ENCODE data around the gene ABO.

Gene ABO

GRCh38 chr9:133264235-133264764 is 10.7 kb downstream of the ABO start:
- H3K9me3 ChIP-seq (ENCODE audit: insufficient read depth, low read length, severe bottlenecking): no peaks in the 10 kb centered on the region
- no peak overlapping the region for H3K4me3 ChIP-seq (ENCODE audit: low read depth in 1 of 2, low read length in 2 of 2)
- no peaks in the 10 kb centered on the region for H3K4me1 ChIP-seq (ENCODE audit: insufficient read depth, low read length)
- H3K27me3 ChIP-seq (ENCODE audit: insufficient read depth, low read length, poor library complexity): no peaks in the 10 kb centered on the region
- no peak for TF ChIP-seq CTCF (IDR thresholded peaks at IDR 0.05; ENCODE audit: borderline replicate concordance, extremely low read depth, low read length, poor library complexity, severe bottlenecking)
- TF ChIP-seq EZH2 (IDR thresholded peaks at IDR 0.05; ENCODE audit: borderline replicate concordance, low read depth, low read length, severe bottlenecking): no peak
- no peak overlapping the region for H2AFZ ChIP-seq (ENCODE audit: low read depth, low read length)
- H3K4me2 ChIP-seq (ENCODE audit: insufficient read depth, low read length): no peak overlapping the region
- no peaks in the 10 kb centered on the region for H3K36me3 ChIP-seq (ENCODE audit: insufficient read depth, low read length)
- ATAC-seq (ENCODE audit: insufficient read depth, low read depth) (no peak), DNase-seq (no peak)
- no peak overlapping the region for H3K27ac ChIP-seq (ENCODE audit: low read length)
- H3K9ac ChIP-seq (ENCODE audit: low read depth, low read length): no peak overlapping the region
- H4K20me1 ChIP-seq (ENCODE audit: insufficient read depth, low read length): no peaks in the 10 kb centered on the region
- H3K79me2 ChIP-seq (ENCODE audit: insufficient read depth, low read length): no peaks in the 10 kb centered on the region

GRCh38 chr9:133263557-133263956 is 11.4 kb downstream of the ABO start:
- no peaks in the 10 kb centered on the region for H3K79me2 ChIP-seq (ENCODE audit: insufficient read depth, low read length)
- ATAC-seq (ENCODE audit: insufficient read depth, low read depth): no peak

GRCh38 chr9:133262226-133262625 is 12.8 kb downstream of the ABO start:
- Histone ChIP-seq H3K27ac (ENCODE audit: low read length) (no peak overlapping the region), H3K27me3 (ENCODE audit: insufficient read depth, low read length, poor library complexity) (no peaks in the 10 kb centered on the region), H3K4me3 (ENCODE audit: low read depth in 1 of 2, low read length in 2 of 2) (no peak overlapping the region), H3K4me1 (ENCODE audit: insufficient read depth, low read length) (no peaks in the 10 kb centered on the region), H2AFZ (ENCODE audit: low read depth, low read length) (no peak overlapping the region), H3K36me3 (ENCODE audit: insufficient read depth, low read length) (no peaks in the 10 kb centered on the region), H3K79me2 (ENCODE audit: insufficient read depth, low read length) (no peaks in the 10 kb centered on the region), H3K9ac (ENCODE audit: low read depth, low read length) (no peak overlapping the region), H3K9me3 (ENCODE audit: insufficient read depth, low read length, severe bottlenecking) (no peaks in the 10 kb centered on the region), H3K4me2 (ENCODE audit: insufficient read depth, low read length) (no peak overlapping the region), H4K20me1 (ENCODE audit: insufficient read depth, low read length) (no peaks in the 10 kb centered on the region)
- DNase-seq (no peak), ATAC-seq (ENCODE audit: insufficient read depth, low read depth) (no peak)
- TF ChIP-seq EZH2 (IDR thresholded peaks at IDR 0.05; ENCODE audit: borderline replicate concordance, low read depth, low read length, severe bottlenecking): no peak
- TF ChIP-seq CTCF (IDR thresholded peaks at IDR 0.05; ENCODE audit: borderline replicate concordance, extremely low read depth, low read length, poor library complexity, severe bottlenecking): no peak

More at GRCh38 chr9:133263557-133263956, 11.4 kb downstream of the ABO start:
- no peak overlapping the region for H3K4me3 ChIP-seq (ENCODE audit: low read depth in 1 of 2, low read length in 2 of 2)
- no peak for DNase-seq
- no peaks in the 10 kb centered on the region for H3K4me1 ChIP-seq (ENCODE audit: insufficient read depth, low read length)
- H3K4me2 ChIP-seq (ENCODE audit: insufficient read depth, low read length): no peak overlapping the region
- no peaks in the 10 kb centered on the region for H3K36me3 ChIP-seq (ENCODE audit: insufficient read depth, low read length)
- no peaks in the 10 kb centered on the region for H3K27me3 ChIP-seq (ENCODE audit: insufficient read depth, low read length, poor library complexity)
- H2AFZ ChIP-seq (ENCODE audit: low read depth, low read length): no peak overlapping the region
- H3K27ac ChIP-seq (ENCODE audit: low read length): no peak overlapping the region
- H3K9ac ChIP-seq (ENCODE audit: low read depth, low read length): no peak overlapping the region
- H3K9me3 ChIP-seq (ENCODE audit: insufficient read depth, low read length, severe bottlenecking): no peaks in the 10 kb centered on the region
- H4K20me1 ChIP-seq (ENCODE audit: insufficient read depth, low read length): no peaks in the 10 kb centered on the region
- no peak for TF ChIP-seq CTCF (IDR thresholded peaks at IDR 0.05; ENCODE audit: borderline replicate concordance, extremely low read depth, low read length, poor library complexity, severe bottlenecking)

- DNase-seq: no peak
- H2AFZ ChIP-seq (ENCODE audit: low read depth, low read length): no peak overlapping the region
- no peak for TF ChIP-seq CTCF (IDR thresholded peaks at IDR 0.05; ENCODE audit: borderline replicate concordance, extremely low read depth, low read length, poor library complexity, severe bottlenecking)
- TF ChIP-seq EZH2 (IDR thresholded peaks at IDR 0.05; ENCODE audit: borderline replicate concordance, low read depth, low read length, severe bottlenecking): no peak
- no peaks in the 10 kb centered on the region for H3K36me3 ChIP-seq (ENCODE audit: insufficient read depth, low read length)
- H3K9me3 ChIP-seq (ENCODE audit: insufficient read depth, low read length, severe bottlenecking): no peaks in the 10 kb centered on the region
- no peak overlapping the region for H3K9ac ChIP-seq (ENCODE audit: low read depth, low read length)
- no peaks in the 10 kb centered on the region for H3K79me2 ChIP-seq (ENCODE audit: insufficient read depth, low read length)
- no peak for ATAC-seq (ENCODE audit: insufficient read depth, low read depth)
- no peak overlapping the region for H3K4me2 ChIP-seq (ENCODE audit: insufficient read depth, low read length)
- H3K4me1 ChIP-seq (ENCODE audit: insufficient read depth, low read length): no peaks in the 10 kb centered on the region
- H3K27me3 ChIP-seq (ENCODE audit: insufficient read depth, low read length, poor library complexity): no peaks in the 10 kb centered on the region
- no peak overlapping the region for H3K27ac ChIP-seq (ENCODE audit: low read length)
- H4K20me1 ChIP-seq (ENCODE audit: insufficient read depth, low read length): no peaks in the 10 kb centered on the region
- no peak overlapping the region for H3K4me3 ChIP-seq (ENCODE audit: low read depth in 1 of 2, low read length in 2 of 2)
These were observed 13.3 kb downstream of the ABO start for GRCh38 chr9:133261753-133262120.
